Putamen (tissue), 1 donor: Measurements from ENCODE around the gene FRMD4A.
A peak's percentile ranks its signal among the peaks of the same experiment; 100 is the strongest.
"Not testable (repeated sequence)": the region's sequence is repeated elsewhere in the genome, so short reads cannot be mapped to it uniquely, and the experiment has no call there.

Source experiments
- DNase-seq: peaks from one replicate; pipeline ENCODE4 v3.0.0-alpha.2; 2016; ENCODE audit warnings: low spot score

FRMD4A gene

DNA sequence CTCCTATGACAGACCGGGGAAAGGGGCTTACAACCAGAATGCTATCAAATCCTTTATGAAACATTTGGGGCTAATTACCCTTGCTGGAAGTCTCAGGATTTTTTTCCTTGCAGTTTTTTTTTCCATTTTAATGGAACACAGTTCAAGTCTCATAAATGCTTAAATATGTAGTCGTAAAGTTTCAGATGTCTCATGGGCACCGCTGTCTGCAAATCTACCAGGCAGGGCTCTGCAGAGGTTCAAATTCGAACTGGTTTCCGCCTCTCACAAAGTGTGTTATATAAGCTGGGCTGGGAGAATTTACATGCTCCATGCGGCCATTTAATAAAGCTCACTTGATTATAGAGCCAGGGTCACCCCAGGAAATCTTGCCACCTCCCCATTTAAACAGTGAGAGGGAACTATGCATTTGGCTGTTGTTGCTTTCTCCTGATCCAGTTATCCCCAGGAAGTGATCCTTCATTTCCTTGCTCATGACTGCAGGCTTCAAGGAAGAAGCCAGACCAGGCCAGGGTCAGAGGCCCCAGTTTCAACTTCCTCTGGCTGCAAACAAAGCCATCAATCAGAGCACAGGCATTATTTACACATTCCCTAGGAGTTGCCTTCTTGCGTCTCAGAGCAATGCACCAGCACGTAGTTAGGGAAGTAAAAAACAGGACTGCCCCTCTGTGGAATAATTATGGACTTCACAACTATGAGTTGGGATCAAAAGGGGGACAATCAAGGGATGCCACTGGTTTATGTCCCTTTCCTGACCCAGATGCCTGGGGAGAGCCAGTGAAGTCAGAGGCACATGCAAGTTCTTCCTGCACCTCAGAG, 385.1 kb downstream of the FRMD4A start:
- peak; percentile 24 for DNase-seq

DNA sequence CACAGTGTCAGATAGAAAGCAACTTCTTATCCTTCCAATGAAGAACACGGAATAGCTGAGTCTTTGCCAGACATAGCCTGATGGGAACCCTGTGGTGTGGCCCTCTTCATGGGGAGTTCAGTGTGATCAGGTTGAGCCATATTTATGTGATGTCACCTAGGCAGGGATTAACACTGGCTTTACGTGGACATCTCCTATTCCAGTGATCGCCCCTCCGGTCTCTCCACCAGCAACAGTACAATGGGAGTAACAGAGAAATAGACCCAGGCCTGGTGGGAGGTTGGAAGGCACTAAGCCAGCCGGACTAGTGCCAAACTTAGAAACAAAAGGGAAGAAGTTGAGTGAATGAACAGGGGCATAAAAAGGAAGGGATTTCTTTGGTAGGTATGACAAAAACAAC, 385.9 kb downstream of the FRMD4A start:
- no peak for DNase-seq

DNA sequence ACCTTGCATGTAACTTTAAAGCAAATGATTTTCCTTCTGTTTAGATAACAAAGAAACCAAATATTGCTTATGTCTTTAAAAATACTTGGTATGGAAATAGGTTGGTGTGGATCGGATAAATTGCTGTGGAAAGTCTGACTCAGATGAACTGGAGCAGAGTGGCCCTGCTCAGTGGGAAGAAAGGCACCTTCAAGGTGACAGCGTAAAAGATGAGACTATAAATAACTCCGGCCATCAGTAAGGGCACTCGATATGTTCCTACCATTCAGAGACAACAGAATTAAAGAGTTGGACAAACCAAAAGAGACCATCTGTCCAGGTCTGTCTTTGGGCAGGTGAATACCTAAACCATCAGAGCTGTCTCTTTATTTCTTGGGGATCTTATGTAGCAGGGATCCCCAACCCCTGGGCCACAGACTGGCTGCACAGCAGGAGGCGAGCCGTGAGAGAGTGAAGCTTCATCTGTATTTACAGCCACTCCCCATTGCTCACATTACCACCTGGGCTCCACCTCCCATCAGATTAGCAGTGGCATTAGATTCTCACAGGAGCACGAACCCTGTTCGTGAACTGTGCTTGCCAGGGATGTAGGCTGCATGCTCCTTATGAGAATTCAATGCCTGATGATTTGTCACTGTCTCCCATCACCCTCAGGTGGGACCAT, 386.9 kb downstream of the FRMD4A start:
- DNase-seq, result no peak

DNA sequence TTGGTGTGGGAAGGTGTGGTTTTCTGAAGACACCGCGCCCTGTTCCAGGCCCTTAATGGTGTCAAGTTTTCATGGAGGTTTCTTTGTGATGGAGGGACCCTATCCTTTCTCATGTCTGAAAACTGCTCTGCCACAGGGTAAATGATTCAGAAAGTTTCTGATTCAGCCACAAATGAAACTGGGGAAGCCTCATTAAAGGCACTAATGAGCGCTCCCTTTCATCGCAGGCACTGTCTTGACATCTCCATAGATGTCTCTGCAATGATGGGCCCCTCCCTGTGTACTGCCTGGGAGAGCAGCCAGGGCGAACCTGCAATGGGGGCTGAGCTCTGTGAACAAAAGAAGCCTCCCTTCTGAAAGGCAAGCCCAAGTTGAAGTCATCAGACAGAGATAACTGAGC, 388.7 kb downstream of the FRMD4A start:
- no peak for DNase-seq

DNA sequence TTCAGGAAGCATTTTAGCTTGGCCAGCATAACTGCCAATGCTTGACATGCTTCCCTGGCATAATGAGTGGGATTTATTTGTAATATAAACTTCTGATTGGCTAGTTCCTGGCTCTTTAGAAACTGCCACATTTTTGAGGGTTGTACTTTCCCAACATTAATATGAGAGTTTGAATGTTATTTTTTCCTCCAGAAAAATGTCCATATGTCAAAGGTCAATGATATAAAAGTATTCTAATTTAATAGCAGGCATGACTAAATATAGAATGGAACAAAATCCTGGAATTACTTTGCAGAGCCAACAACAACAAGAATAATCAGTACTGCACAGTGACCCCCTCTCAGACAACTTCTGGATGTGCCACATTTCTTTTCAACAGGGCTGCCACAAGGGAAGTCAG, 391.3 kb downstream of the FRMD4A start:
- DNase-seq, result no peak

DNA sequence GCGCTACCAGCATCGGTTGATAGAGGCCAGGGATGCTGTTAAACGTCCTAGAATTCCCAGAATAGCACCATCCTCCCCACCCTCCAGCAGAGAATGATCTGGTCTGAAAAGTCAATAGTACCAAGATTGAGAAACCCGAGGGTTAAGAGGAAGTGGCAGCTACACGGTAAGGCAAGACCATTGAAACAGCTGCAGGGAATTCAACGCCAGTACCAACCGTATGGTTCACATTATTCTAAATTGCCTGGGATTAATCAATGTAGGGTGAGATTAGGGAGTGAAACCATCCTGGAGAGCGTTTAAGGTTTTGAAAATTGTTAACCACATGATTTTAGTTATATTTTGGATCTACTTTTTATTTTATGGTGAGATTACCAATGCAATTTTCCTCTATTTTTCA, 391.8 kb downstream of the FRMD4A start:
- no peak for DNase-seq

DNA sequence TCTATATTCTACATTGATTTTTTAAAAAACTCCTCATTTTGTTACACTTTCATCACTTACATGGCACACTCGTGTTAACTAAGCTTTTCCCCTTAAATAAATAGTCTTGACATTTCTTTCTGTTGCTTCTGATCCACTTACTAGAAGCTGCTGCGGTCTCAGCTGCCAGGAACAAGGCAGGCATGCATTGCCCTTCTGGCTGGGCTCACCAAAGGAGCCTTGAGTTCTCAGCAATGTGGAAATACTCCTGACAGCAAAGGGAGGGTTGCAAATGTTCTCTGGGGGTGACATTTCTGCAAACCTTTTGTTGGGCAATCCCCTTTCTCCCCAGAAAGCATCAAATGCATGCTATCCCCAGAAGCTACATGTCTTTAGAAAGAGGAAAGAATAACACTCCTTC, 393.9 kb downstream of the FRMD4A start:
- no peak for DNase-seq

DNA sequence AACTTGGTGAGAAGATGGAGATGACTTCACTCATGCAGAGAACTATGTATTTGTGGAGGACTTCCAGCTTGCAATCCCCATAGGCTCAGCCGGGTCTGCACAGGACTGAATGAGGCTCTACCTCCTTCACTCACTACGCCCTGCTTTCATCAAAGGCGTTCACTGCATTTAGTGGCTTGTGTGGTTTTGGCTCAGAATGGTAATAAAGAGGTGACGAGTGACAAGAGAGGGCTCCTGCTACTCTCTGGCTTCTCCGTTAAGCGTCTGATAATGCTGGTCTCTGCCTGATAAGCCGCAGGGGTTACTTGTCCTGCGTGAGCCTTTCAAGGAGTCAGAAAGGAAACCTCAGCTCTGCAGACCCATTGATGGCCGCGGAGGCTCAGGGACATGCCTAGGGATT, 400.6 kb downstream of the FRMD4A start:
- DNase-seq, result no peak

DNA sequence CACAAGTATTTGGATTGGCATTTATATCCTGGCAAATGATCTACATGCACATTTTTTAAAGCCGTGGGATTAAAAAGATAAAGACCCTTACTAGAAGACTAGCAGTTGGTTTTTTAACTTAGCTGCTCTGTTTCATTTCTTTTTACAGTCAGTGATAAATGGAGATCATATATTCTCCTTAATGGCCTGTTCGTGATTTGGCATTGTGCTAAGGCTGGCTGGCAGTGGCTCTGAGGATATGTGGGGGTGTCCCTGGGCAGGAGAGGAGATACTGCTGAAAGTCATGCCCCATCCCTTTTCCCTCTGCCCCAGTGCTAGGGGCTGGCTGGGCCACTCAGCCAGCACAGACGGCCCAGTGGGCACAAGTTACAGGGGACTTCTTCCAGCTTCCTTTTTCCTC, 402.3 kb downstream of the FRMD4A start:
- DNase-seq, result no peak

DNA sequence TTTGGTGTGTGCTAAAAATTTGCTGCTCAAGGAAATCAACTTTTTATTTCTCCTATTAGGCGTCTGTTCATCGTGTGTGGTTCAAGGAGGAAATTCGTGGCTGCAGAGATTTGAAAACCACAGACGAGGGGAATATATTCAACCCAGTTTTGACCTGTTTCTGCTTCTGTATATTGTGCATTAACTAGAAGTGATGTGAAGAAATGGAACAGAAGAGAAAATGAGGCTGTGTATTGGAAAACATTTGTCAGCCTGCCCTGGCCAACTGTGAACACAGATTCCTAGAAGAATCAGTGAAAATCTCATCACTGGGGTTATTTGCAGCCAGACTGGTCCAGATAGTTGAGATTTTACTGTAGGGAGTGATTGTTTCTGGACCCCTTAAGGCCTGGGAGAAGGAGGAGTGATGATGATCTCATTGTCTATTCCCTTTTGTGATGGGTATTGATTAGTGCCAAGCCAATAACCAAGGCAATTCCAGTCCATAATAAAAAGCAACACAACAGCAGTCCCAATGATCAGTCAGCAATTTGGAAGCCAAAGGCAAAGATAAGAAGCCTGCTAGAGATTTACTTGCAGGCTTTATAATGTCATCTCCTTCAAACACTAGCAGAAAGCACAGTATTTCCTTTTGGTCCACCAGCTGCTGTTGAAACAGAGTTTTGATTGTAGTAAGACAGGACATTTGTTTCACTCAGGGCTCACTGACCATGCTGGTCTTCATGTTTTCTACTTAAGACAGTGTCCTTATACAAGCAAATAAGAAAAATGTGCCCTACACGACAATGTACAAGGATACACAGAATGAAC, 404.5 kb downstream of the FRMD4A start:
- DNase-seq, result no peak

DNA sequence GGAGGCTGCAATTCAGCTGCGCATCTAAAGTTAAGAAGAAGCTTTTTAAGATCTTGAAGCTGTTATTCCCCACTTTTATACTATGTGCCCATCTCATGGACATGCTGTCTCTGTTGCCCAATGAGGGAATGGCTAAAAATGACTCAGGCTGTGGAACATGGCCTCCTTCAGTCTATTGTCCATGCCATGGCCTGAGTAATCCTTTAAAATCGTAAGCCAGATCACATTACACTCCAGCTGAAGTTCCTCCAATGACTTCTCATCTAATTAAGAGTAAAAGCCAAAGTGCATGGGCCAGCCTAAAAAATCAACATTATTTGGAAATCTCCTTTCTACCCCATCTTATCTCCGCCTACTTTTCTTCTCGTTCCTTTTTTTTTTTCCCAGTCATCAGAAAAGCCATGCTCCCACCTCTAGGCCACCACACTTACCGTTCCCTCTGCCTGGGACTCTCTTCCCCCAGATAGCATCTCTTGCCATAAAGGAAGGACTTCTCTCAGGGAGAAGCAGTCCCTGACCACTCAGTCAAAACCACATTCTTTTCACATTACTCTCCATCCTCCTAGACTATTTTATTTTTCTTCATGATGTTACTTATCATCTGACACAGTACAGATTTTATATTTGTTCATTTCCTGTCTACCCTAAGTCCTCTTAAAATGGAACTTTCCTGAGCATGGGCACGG, 406.5 kb downstream of the FRMD4A start:
- no peak for DNase-seq

DNA sequence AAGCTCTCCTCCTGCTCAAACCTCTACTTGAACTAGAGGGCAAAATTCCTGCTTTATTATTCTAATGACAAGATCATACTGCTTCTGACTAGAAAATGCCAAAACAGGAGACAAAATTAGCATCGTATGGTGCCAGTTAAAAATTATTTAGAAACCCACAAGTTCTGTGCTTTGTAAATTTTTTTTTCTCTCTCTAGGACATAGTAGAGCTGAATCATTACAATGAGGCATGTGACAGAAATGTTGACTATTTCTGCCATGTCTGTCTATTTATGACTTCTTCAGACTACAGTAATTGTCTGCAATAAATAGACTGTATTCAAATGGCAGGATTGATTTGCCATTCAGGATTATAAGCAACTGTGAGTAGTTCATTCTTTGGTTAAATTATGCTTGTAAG, 408.1 kb downstream of the FRMD4A start:
- DNase-seq, result no peak

DNA sequence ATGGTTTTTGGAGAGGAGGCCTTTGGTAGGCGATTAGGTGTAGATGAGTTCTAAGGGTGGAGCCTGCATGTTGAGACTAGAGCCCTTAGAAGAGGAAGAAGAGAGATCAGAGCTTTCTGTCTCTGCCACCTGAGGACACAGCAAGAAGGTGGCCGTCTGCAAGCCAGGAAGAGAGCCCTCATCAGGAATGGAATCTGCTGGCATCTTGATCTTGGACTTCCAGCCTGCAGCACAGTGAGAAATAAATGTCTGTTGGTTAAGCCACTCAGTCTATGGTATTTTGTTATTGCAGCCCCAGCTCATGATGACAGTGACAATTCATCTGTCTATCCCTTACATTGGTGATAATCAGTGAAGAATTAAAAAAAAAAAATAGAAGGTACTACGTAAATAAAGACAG, 408.8 kb downstream of the FRMD4A start:
- DNase-seq, result no peak

DNA sequence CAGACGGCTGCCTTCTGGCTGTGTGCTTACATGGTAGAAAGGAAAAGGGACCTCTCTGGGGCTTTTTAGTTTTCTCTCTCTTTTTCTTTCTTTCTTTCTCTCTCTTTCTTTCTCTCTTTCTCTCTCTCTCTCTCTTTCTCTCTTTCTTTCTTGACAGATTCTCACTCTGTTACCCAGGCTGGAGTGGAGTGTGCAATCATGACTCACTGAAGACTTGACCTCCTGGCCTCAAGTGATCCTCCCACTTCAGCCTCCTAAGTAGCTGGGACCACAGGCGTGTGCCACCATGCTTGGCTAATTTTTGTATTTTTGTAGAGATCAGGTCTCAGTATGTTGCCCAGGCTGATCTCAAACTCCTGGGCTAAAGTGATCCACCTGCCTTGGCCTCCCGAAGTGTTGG, 409.6 kb downstream of the FRMD4A start:
- DNase-seq, result not testable (repeated sequence)

DNA sequence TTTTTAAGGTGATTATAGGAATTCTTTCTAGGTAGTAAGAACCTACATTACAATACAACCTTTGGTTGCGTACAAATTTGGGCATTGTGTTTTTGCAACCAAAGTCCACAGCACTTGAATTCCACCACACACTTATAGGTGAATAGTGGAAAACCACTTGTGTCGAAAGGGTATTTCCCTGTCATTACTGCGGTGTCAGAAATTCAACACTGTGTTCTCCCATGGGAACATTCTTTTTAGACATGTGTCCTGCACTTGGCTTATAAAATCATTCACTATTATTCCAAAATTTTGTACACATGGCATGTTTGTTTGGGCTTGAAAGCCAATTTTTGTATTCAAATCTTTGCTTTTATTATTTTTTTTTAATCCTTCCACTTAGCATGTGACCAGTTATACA, 410.3 kb downstream of the FRMD4A start:
- no peak for DNase-seq

DNA sequence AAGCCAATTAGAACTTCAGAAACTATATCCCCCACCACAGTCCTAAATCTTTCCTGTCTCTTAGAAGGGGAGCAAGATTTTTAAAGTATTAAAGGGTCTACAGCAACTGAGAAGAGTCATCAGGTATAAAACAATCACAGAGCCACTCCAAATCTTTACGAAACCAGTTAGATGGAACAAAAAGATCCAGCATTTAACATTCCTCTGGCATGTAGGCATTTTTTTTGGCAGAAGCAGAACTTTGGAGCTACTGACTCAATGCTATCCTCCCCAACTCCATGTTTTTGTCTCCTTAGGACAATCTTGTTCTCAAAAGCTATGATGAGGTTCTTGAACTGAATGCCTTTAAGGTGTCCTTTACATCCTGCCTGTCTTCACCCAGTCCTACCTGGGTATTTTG, 410.7 kb downstream of the FRMD4A start:
- no peak for DNase-seq

DNA sequence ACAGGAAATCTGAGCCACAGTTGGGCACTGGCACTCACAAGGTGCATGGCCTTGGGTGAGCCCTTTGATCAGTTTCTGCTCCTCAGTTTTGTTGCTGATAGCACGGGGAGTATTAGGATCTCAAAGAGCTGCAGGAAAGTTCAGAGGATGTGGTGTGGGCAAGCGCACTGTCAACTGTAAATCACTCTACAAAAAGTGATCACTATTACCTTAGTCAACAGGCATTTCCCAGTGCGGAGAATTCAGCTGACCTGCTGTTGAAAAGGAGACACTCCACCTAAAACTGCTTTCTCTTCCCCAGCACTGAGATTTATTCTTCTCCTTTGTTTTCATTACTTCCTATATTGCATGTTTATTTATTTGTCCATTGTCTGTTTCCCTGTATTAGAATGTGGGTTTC, 412.9 kb downstream of the FRMD4A start:
- no peak for DNase-seq

DNA sequence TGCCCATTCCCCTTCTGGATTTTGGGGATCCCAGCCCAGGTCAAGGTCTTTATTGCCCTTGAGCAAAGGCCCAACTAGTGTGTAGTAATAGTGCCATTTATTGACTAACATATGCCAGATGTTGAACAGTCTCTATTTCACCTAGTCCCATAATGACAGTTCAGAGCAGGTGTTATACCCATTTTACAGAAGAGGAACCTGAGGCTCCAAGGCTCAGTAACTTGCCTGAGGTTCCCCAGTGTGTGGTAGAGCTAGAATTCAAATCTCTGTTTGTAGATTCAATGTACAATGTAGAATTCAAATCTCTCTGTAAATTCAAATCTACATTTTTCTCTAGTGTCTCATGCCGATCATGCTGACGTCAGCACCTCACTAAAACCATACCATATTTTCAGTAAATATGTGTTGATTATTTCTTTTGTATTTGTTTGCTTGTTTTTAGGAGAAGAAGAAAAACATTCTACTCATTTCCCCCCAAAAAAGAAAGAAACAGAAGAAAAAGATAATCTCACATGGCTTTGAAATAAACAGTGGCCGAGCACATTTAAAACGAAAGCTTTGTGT, 414.3 kb downstream of the FRMD4A start:
- DNase-seq, result no peak

DNA sequence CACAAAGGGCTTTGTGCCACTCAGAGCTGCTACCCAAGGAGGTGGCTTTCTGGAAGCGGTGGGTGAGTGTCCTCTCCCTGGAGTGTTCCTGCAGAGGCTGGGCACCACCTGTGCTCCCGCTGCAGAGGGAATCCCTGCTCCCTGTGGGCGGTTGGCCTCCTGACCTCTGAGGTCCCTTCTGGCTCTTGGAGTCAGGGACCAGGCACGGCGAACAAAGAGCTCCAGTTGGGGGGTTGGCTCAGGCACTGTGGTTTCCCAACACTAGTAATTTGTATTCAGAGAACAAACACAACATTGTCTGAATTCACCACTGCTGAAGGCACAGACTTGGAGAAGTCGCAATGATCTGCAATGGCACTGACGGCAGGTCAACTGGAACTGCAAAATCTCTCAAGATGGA, 415.0 kb downstream of the FRMD4A start:
- peak; percentile 92 for DNase-seq

DNA sequence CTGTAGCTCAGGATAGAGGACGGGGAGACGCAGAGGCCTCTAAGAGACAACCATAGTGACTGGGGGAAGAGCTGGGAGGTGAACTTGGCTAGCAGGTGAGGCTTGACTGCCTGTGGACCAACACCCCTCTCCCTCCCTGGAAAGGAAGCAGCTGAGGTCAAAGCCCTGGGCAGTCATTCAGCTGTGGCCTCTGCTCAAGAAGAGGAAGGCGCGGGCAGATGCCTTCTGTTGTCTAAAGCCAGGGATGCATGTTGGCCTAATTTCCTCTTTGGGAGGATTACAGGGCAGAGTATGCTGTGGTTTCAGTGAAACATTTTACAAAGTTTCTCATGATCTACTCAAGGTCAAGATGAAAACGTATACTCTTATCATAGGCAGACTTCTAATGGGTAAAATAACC, 416.8 kb downstream of the FRMD4A start:
- no peak for DNase-seq

DNA sequence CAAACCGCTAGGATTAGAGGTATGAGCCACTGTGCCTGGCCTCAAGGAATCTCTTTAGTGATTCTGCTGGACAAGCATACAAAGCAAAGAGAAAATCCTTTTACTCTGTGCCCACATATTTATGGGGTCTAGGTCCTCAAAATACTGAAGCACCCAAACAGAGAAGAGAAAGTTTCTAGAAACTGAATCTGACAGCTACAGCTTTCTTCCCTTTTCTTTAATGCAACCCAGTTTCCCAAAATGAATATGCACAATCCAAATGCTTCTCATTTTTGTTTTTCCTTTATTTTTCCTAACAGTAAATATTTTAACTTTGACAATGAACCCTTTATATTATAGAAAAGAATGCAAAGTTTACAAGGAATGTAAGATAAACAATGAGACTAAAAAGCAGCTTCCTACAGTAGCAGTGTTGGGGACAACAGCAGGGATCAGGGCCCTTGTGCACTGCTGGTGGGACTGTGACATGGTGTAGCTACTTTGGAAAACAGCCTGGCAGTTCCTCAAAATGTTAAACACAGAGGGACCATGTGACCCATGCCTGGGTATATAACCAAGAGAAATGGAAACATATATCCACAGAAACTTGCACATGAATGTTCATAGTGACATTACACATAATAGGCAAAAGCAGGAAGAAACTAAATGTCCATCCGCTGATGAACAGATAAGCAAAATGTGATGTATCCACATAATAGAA, 418.8 kb downstream of the FRMD4A start:
- no peak for DNase-seq
